Measurements from ENCODE around the gene MED4. TPM values are rescaled to one million over a fixed set of nuclear protein-coding genes. Genes with fewer than 3 reads are reported as not detected.

MED4 gene
- total RNA-seq, 4 donors from 2014 or later = 31.4 to 39.7 (median 37.2) TPM

Small RNA genes lying within 50 kb of the gene (small RNA-seq; reads per million reads assigned to genes)
- 0 reads per million in 4 donors for gene POLR2KP2

Other genes with a start within 250 kb of the MED4 start
- 10 to 100 TPM; 36.8 to 50.1 (median 40.5) TPM for gene SUCLA2, start 93.8 kb downstream of the MED4 start, total RNA-seq
- gene NUDT15, start 57.4 kb downstream of the MED4 start, total RNA-seq = 10 to 100 TPM in 2 of 4 donors, 1 to 10 TPM in 1, under 1 TPM in 1; 0.40 to 16.1 (median 11.4) TPM
- gene ITM2B, start 138.1 kb upstream of the MED4 start, total RNA-seq = 100 to 1,000 TPM; 117 to 352 (median 310) TPM
- gene RB1, start 208.6 kb upstream of the MED4 start, total RNA-seq = 10 to 100 TPM; 14.6 to 31.0 (median 23.2) TPM